H1 (cell line): ENCODE data around the gene ZNF48. TPM values are rescaled to one million over a fixed set of nuclear protein-coding genes. Genes with fewer than 3 reads are reported as not detected.
A peak's percentile ranks its signal among the peaks of the same experiment; 100 is the strongest.

ENCODE experiments used
- CTCF ChIA-PET: fragments of 300-600 bp; sonication (Branson Sonifier 250); formaldehyde crosslinking; loops from one replicate; lab custom pipeline; 2021; ENCODE audit not compliant: partially characterized antibody; lab: Charles Lee
- POLR2A ChIA-PET: fragments of 300-600 bp; sonication (Branson Sonifier 250); formaldehyde crosslinking; loops from one replicate; lab custom pipeline; 2021; ENCODE audit warnings: inconsistent platforms; ENCODE audit not compliant: partially characterized antibody; lab: Charles Lee
- DNase-seq, 2 experiments: peaks; one replicate each; pipeline versions ENCODE4 v3.0.0 to v3.0.0-alpha.2; 2010 to 2022; ENCODE audit warnings: low spot score in 2 of 2, low read depth in 1 of 2, mixed read lengths in 1 of 2
- FAIRE-seq: peaks from 2 replicates; lab custom pipeline; 2011; peaks lifted over from hg19 to GRCh38; lab: Jason Lieb, UNC
- H2AFZ ChIP-seq: 2 replicates; pipeline ENCODE4 v1.8.1; 2012; ENCODE audit warnings: low read length, inconsistent platforms
- H2AK5ac ChIP-seq: 2 replicates; pipeline ENCODE4 v1.6.1; 2013; ENCODE audit warnings: low read depth, low read length
- H2BK120ac ChIP-seq: replicated peaks from 2 replicates; pipeline ENCODE3; 2013; ENCODE audit warnings: low read depth, low read length, inconsistent platforms
- H2BK12ac ChIP-seq: 2 replicates; pipeline ENCODE4 v1.6.1; 2013; ENCODE audit warnings: low read depth, low read length
- H2BK15ac ChIP-seq: 2 replicates; pipeline ENCODE4 v1.6.1; 2013; ENCODE audit warnings: low read length
- H2BK20ac ChIP-seq: 2 replicates; pipeline ENCODE4 v1.6.1; 2013; ENCODE audit warnings: low read length
- H2BK5ac ChIP-seq: 2 replicates; pipeline ENCODE4 v1.6.1; 2013; ENCODE audit warnings: low read depth, low read length
- H3K14ac ChIP-seq: 2 replicates; pipeline ENCODE4 v1.6.1; 2013; ENCODE audit warnings: inconsistent platforms; ENCODE audit not compliant: insufficient read length
- H3K18ac ChIP-seq: 2 replicates; pipeline ENCODE4 v1.6.1; 2013; ENCODE audit warnings: low read length; ENCODE audit errors: extremely low read depth
- H3K23ac ChIP-seq: 2 replicates; pipeline ENCODE4 v1.6.1; 2013; ENCODE audit warnings: inconsistent platforms; ENCODE audit not compliant: insufficient read length
- H3K23me2 ChIP-seq: 2 replicates; pipeline ENCODE4 v1.6.1; 2013; ENCODE audit warnings: low read depth, low read length
- H3K27ac ChIP-seq: 2 replicates; pipeline ENCODE4 v1.6.1; 2011; ENCODE audit warnings: low read depth, low read length, inconsistent platforms
- H3K27me3 ChIP-seq, 4 experiments: replicated peaks in 1 of 4; 1 replicate in 1 of 4; 2 replicates in 3 of 4; pipeline versions ENCODE4 v1.6.1 to v1.8.1; 2011 to 2013; ENCODE audit warnings: low read length in 3 of 4, mild to moderate bottlenecking in 3 of 4, inconsistent platforms in 2 of 4, mixed read lengths in 2 of 4, moderate library complexity in 1 of 4; ENCODE audit not compliant: control insufficient read depth in 3 of 4, insufficient read depth in 3 of 4; ENCODE audit errors: extremely low read depth in 1 of 4
- H3K36me3 ChIP-seq, 4 experiments: 2 replicates each; pipeline versions ENCODE4 v1.6.1 to v1.8.1; 2011 to 2013; ENCODE audit warnings: mild to moderate bottlenecking in 4 of 4, low read length in 3 of 4, moderate library complexity in 2 of 4, control low read depth in 1 of 4, inconsistent platforms in 1 of 4; ENCODE audit not compliant: insufficient read depth in 4 of 4, control insufficient read depth in 2 of 4
- H3K4ac ChIP-seq: replicated peaks from 2 replicates; pipeline ENCODE3; 2013; ENCODE audit warnings: low read length, low read depth, mixed read lengths, inconsistent platforms; ENCODE audit not compliant: insufficient read length
- H3K4me1 ChIP-seq, 4 experiments: replicated peaks in 1 of 4; 1 replicate in 1 of 4; 2 replicates in 3 of 4; pipeline versions ENCODE4 v1.6.1 to v1.8.1; 2011 to 2013; ENCODE audit warnings: low read length in 3 of 4, inconsistent platforms in 2 of 4, mixed read lengths in 1 of 4; ENCODE audit not compliant: insufficient read depth in 4 of 4, control insufficient read depth in 3 of 4
- H3K4me2 ChIP-seq, 2 experiments: 2 replicates each; pipeline versions ENCODE4 v1.6.1 to v1.8.1; 2011 to 2013; ENCODE audit warnings: low read depth in 2 of 2, low read length in 2 of 2, control low read depth in 1 of 2, inconsistent platforms in 1 of 2, mild to moderate bottlenecking in 1 of 2; ENCODE audit not compliant: insufficient read depth in 1 of 2
- H3K4me3 ChIP-seq, 4 experiments: fragments of 200-600, 300-600 bp in 1 of 4; sonication (generic), shearing (Covaris generic), sonication (Bioruptor Twin) in 1 of 4; 2 replicates each; pipeline versions ENCODE4 v1.5.1 to v1.8.1; 2011 to 2016; ENCODE audit warnings: low read length in 4 of 4, low read depth in 3 of 4, control low read depth in 2 of 4, inconsistent platforms in 2 of 4, mild to moderate bottlenecking in 2 of 4, mixed read lengths in 1 of 4, moderate library complexity in 1 of 4; ENCODE audit not compliant: insufficient read depth in 2 of 4; ENCODE audit errors: extremely low read depth in 1 of 4
- H3K56ac ChIP-seq: replicated peaks from 2 replicates; pipeline ENCODE3; 2013; ENCODE audit warnings: low read depth, mild to moderate bottlenecking, mixed read lengths, low read length, inconsistent platforms; ENCODE audit not compliant: insufficient read length
- H3K79me1 ChIP-seq: 2 replicates; pipeline ENCODE4 v1.6.1; 2013; ENCODE audit warnings: low read depth, low read length, control low read depth
- H3K79me2 ChIP-seq, 2 experiments: 2 replicates each; pipeline versions ENCODE4 v1.6.1 to v1.8.1; 2012 to 2013; ENCODE audit warnings: low read length in 2 of 2, mild to moderate bottlenecking in 2 of 2, inconsistent platforms in 1 of 2; ENCODE audit not compliant: insufficient read depth in 2 of 2, control insufficient read depth in 1 of 2
- H3K9ac ChIP-seq, 4 experiments: replicated peaks in 1 of 4; 1 replicate in 1 of 4; 2 replicates in 3 of 4; pipeline versions ENCODE4 v1.6.1 to v1.8.1; 2011 to 2013; ENCODE audit warnings: low read depth in 3 of 4, low read length in 3 of 4, control low read depth in 2 of 4, mild to moderate bottlenecking in 2 of 4, moderate library complexity in 2 of 4, inconsistent platforms in 1 of 4; ENCODE audit errors: extremely low read depth in 1 of 4
- H3K9me3 ChIP-seq, 2 experiments: 2 replicates each; pipeline versions ENCODE4 v1.6.1 to v1.8.1; 2012 to 2013; ENCODE audit warnings: mild to moderate bottlenecking in 2 of 2, moderate library complexity in 2 of 2, control low read depth in 1 of 2, inconsistent platforms in 1 of 2, low read depth in 1 of 2, low read length in 1 of 2, mixed read lengths in 1 of 2; ENCODE audit not compliant: insufficient read depth in 2 of 2
- H4K20me1 ChIP-seq, 2 experiments: replicated peaks in 1 of 2; 2 replicates each; pipeline versions ENCODE3 to v1.8.1; 2011 to 2013; ENCODE audit warnings: inconsistent platforms in 2 of 2, low read length in 2 of 2, mild to moderate bottlenecking in 1 of 2; ENCODE audit not compliant: insufficient read depth in 2 of 2, control insufficient read depth in 1 of 2
- H4K5ac ChIP-seq: 2 replicates; pipeline ENCODE4 v1.6.1; 2013; ENCODE audit warnings: low read length, low read depth, mixed read lengths, inconsistent platforms; ENCODE audit not compliant: insufficient read length
- H4K8ac ChIP-seq: 2 replicates; pipeline ENCODE4 v1.8.0; 2013; ENCODE audit warnings: mild to moderate bottlenecking, moderate library complexity, low read length, inconsistent platforms; ENCODE audit not compliant: insufficient read depth; ENCODE audit errors: extremely low read depth
- H4K91ac ChIP-seq: replicated peaks from 2 replicates; pipeline ENCODE3; 2013; ENCODE audit warnings: low read length, mixed read lengths, inconsistent platforms; ENCODE audit not compliant: insufficient read length
- GABPA ChIP-seq: IDR thresholded peaks from 2 replicates; pipeline ENCODE4 v1.6.1; 2011; ENCODE audit warnings: mild to moderate bottlenecking, low read length, moderate library complexity, borderline replicate concordance; ENCODE audit not compliant: insufficient read depth
- POLR2A ChIP-seq, 2 experiments: IDR thresholded peaks; 1 replicate in 1 of 2; 2 replicates in 1 of 2; pipeline ENCODE4 v1.6.1; 2011; ENCODE audit warnings: low read depth in 2 of 2, low read length in 2 of 2, mild to moderate bottlenecking in 2 of 2; ENCODE audit errors: control extremely low read depth in 1 of 2
- POU5F1 ChIP-seq: IDR thresholded peaks from 2 replicates; pipeline ENCODE4 v1.6.1; 2011; ENCODE audit warnings: low read depth, mild to moderate bottlenecking, low read length, moderate library complexity
- RAD21 ChIP-seq, 2 experiments: IDR thresholded peaks in 1 of 2; conservative IDR thresholded peaks in 1 of 2; 2 replicates each; pipeline ENCODE4 v1.6.1; 2011; ENCODE audit warnings: low read depth in 2 of 2, low read length in 2 of 2, improper control_type of control experiment in 1 of 2, inconsistent platforms in 1 of 2, mild to moderate bottlenecking in 1 of 2, moderate library complexity in 1 of 2
- SP1 ChIP-seq: IDR thresholded peaks from 2 replicates; pipeline ENCODE4 v1.6.1; 2011; ENCODE audit warnings: low read depth, low read length
- SRF ChIP-seq: IDR thresholded peaks from 2 replicates; pipeline ENCODE4 v1.6.1; 2011; ENCODE audit warnings: mild to moderate bottlenecking, low read depth, low read length, moderate library complexity
- WGBS, 2 experiments: shearing (Covaris generic) in 1 of 2; methylation state at CpG; one replicate each; pipeline versions ENCODE4 v1.1.6 to v1.1.7; 2013 to 2015; ENCODE audit warnings: low lambda C conversion rate in 2 of 2, mixed read lengths in 2 of 2, inconsistent platforms in 1 of 2, low coverage in 1 of 2, missing lambda C conversion rate in 1 of 2; ENCODE audit not compliant: insufficient replicate concordance in 2 of 2, insufficient coverage in 1 of 2, insufficient read length in 1 of 2; ENCODE audit errors: extremely low coverage in 1 of 2, missing lambda C conversion rate in 1 of 2; 5-methylcytosine and 5-hydroxymethylcytosine counted together
- polyA plus RNA-seq, 7 experiments: library from polyadenylated mRNA; depleted of rRNA in 3 of 7; stranded (reverse) in 5 of 7; unstranded in 2 of 7; fragments of >200 nt in 5 of 7; fragments of 200-250 nt in 2 of 7; gene quantifications; 1 replicate in 5 of 7; 2 replicates in 1 of 7; 4 replicates in 1 of 7; pipeline versions ENCODE4 v1.2.1 to v1.2.3, GENCODE V29; 2011 to 2013; ENCODE audit warnings: missing spikeins in 2 of 7, mixed read lengths in 2 of 7
- total RNA-seq: library from RNA; stranded (reverse); fragmentation: NEBNext Ultra II Directional; extraction: Animal tissue kit (Norgen Biotek cat#: 25700); gene quantifications from 2 replicates; pipeline ENCODE4 v1.2.1, GENCODE V29; 2021
- TF ChIP-seq, protein P1 (sequence below): IDR thresholded peaks from 2 replicates; pipeline ENCODE4 v1.6.1; 2012; ENCODE audit warnings: low read length, inconsistent platforms

The ZNF48 gene
- total and polyA plus RNA-seq, 2 of the 8 experiments (the other 6 are each of a cell fraction or from before 2014, with no cell fraction given), result 30.4 to 41.2 TPM

DNA sequence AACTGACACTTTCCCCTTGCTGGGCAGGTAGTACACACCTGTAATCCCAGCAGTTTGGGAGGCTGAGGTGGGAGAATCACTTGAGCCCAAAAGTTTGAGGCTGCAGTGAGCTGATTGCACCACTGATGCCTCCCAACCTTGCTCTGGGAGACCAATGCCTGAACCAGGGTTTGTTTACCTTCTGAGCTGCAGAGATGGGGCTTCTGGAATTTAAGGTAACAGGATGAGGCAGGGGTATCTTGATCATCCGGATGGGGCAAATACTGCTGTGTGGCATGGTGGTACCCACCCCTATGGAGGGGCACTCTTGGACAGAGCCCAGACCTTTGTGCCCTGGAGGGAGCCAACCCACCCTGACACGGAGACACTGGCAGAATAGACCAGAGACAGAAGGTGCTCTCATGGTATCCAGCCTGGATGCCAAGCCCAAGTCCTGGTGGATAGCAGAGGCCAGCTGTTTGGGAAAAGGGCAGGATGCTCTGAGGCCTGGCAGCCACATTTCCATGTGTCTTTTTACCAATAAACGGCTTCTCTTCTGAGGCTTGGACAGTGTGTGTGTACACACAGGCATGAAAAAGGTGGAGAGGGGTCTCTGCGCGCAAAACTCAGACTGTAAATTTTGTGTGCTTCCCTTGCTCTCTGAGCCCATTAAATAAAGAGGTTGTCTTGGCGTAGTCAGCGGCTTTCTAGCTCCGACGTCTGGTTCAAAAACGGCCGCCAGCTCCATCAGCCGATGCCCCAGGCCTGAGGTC is 4.4 kb downstream of the ZNF48 start:
- H3K79me1 ChIP-seq, result no peaks in the 10 kb centered on the region; the same call in 1 of the 2 replicates
- TF ChIP-seq RAD21 (IDR thresholded peaks at IDR 0.05 in 1 of 2, conservative IDR thresholded peaks at IDR 0.05 in 1 of 2; ENCODE audit: low read depth in 2 of 2, low read length in 2 of 2), result no peak
- no peak for TF ChIP-seq SP1
- TF ChIP-seq, protein P1, sequence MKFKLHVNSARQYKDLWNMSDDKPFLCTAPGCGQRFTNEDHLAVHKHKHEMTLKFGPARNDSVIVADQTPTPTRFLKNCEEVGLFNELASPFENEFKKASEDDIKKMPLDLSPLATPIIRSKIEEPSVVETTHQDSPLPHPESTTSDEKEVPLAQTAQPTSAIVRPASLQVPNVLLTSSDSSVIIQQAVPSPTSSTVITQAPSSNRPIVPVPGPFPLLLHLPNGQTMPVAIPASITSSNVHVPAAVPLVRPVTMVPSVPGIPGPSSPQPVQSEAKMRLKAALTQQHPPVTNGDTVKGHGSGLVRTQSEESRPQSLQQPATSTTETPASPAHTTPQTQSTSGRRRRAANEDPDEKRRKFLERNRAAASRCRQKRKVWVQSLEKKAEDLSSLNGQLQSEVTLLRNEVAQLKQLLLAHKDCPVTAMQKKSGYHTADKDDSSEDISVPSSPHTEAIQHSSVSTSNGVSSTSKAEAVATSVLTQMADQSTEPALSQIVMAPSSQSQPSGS, result 0 out of 2 replicates have a peak, but pooled peaks have one; percentile 2
- TF ChIP-seq POU5F1, result no peak
- TF ChIP-seq SRF, result no peak
- TF ChIP-seq GABPA, result no peak
- peak; percentile 22 to 60; a peak in 2 of 3 replicates for TF ChIP-seq POLR2A (IDR thresholded peaks at IDR 0.05; ENCODE audit: control extremely low read depth in 1 of 2, low read depth in 2 of 2, low read length in 2 of 2)
- TF ChIP-seq, all 59 proteins: peak for 2
- Histone ChIP-seq H3K9me3 (no peaks in the 10 kb centered on the region), H4K20me1 (peaks cover 12 to 17% of the 10 kb centered on the region in 2 experiments), H2BK20ac (no peak overlapping the region), H3K27me3 (no peaks in the 10 kb centered on the region; a peak in 1 of 7 replicates), H3K27ac (peak overlapping the region; percentile 71), H3K9ac (peak overlapping the region in 3 of 4 experiments; percentile 71 to 83 (median 72); a peak in 6 of 7 replicates), H3K4ac (no peak overlapping the region), H3K23me2 (peaks cover 8% of the 10 kb centered on the region; the same call in 1 of the 2 replicates), H3K79me2 (peaks cover 5 to 21% of the 10 kb centered on the region in 2 experiments; a peak in 2 of 4 replicates), H2BK5ac (peak overlapping the region; percentile 78; the same call in 1 of the 2 replicates), H4K8ac (peak overlapping the region; percentile 85; the same call in 1 of the 2 replicates), H3K18ac (peak overlapping the region; percentile 51; the same call in 1 of the 2 replicates), H3K4me2 (peak overlapping the region; percentile 79 to 93), H3K36me3 (peaks cover 4 to 21% (median 14%) of the 10 kb centered on the region in 4 experiments; a peak in 6 of 8 replicates), H4K91ac (no peak overlapping the region), H3K4me1 (peaks cover 0 to 15% (median 6%) of the 10 kb centered on the region in 4 experiments; a peak in 6 of 7 replicates), H2BK120ac (no peak overlapping the region), H3K14ac (no peak overlapping the region), H3K23ac (no peak overlapping the region), H3K4me3 (peak overlapping the region; percentile 41 to 65 (median 52)), H4K5ac (peak overlapping the region; percentile 2), H2BK12ac (no peak overlapping the region), H3K56ac (no peak overlapping the region), H2AFZ (no peak overlapping the region), H2BK15ac (no peak overlapping the region), H2AK5ac (no peak overlapping the region; the same call in 1 of the 2 replicates)
- ChIA-PET POLR2A (interaction anchor here (0.7 to 12.6 kb wide), 20 partner anchors 8 to 655 kb away, joined by 3 to 151 read pairs (median 4); partner anchors contain the start of genes CD2BP2, DCTPP1, MYL11 and SEPTIN1), CTCF (interaction anchor here (0.7 to 3.6 kb wide), 7 partner anchors 9 to 216 kb away, joined by 3 to 23 read pairs (median 5); partner anchors contain the start of genes SEPTIN1 and ZNF771)
- no peak for DNase-seq
- no peak for FAIRE-seq
- WGBS, 2 experiments, result 31% methylated on average over 12 of the region's 12 CpGs; no CpG with 5 or more reads in 1 of the 2 experiments
